GM12873 (cell line): ENCODE measurements around the gene ARHGEF33.

Source experiments
- CTCF ChIP-seq: IDR thresholded peaks from 2 replicates; pipeline ENCODE4 v1.5.1; 2012; ENCODE audit warnings: low read depth, mild to moderate bottlenecking, moderate library complexity, low read length, control low read depth; ENCODE audit not compliant: insufficient read depth; ENCODE audit errors: missing control alignments

Gene ARHGEF33

GRCh38 chr2:38959466-38959865 lies 69.8 kb downstream of the ARHGEF33 start:
- TF ChIP-seq CTCF: no peak

GRCh38 chr2:38959938-38960608 lies 70.4 kb downstream of the ARHGEF33 start:
- peak; percentile 2 for TF ChIP-seq CTCF

- TF ChIP-seq CTCF: no peak
These were observed 71.1 kb downstream of the ARHGEF33 start for GRCh38 chr2:38960609-38961320.

GRCh38 chr2:38966006-38966405 lies 76.3 kb downstream of the ARHGEF33 start:
- no peak for TF ChIP-seq CTCF

GRCh38 chr2:38966678-38967077 lies 77.0 kb downstream of the ARHGEF33 start:
- TF ChIP-seq CTCF: no peak

GRCh38 chr2:38968021-38968420 lies 78.3 kb downstream of the ARHGEF33 start:
- no peak for TF ChIP-seq CTCF

GRCh38 chr2:38971377-38971776 lies 81.7 kb downstream of the ARHGEF33 start:
- TF ChIP-seq CTCF: no peak
